ENCODE measurements around the gene DUSP12.

Gene DUSP12

GRCh38 chr1:161779393-161779792, 29.8 kb downstream of the DUSP12 start:
- no peak for DNase-seq (ENCODE audit: extremely low read depth, low read depth)
- no peak for TF ChIP-seq CTCF (IDR thresholded peaks at IDR 0.05; ENCODE audit: low read depth, low read length, missing control alignments)

GRCh38 chr1:161781995-161782394, 32.4 kb downstream of the DUSP12 start:
- DNase-seq (ENCODE audit: extremely low read depth, low read depth), result no peak
- TF ChIP-seq CTCF (IDR thresholded peaks at IDR 0.05; ENCODE audit: low read depth, low read length, missing control alignments), result no peak
- H3K4me3 ChIP-seq (replicated peaks; ENCODE audit: low read depth, low read length), result no peak overlapping the region

More at GRCh38 chr1:161779393-161779792, 29.8 kb downstream of the DUSP12 start:
- no peak overlapping the region for H3K4me3 ChIP-seq (replicated peaks; ENCODE audit: low read depth, low read length)

- no peak for DNase-seq (ENCODE audit: extremely low read depth, low read depth)
- no peak for TF ChIP-seq CTCF (IDR thresholded peaks at IDR 0.05; ENCODE audit: low read depth, low read length, missing control alignments)
Measured at GRCh38 chr1:161782886-161783285, 33.3 kb downstream of the DUSP12 start.

GRCh38 chr1:161784968-161785367, 35.4 kb downstream of the DUSP12 start:
- H3K4me3 ChIP-seq (replicated peaks; ENCODE audit: low read depth, low read length), result no peak overlapping the region
- DNase-seq (ENCODE audit: extremely low read depth, low read depth), result no peak
- TF ChIP-seq CTCF (IDR thresholded peaks at IDR 0.05; ENCODE audit: low read depth, low read length, missing control alignments), result no peak

More at GRCh38 chr1:161782886-161783285, 33.3 kb downstream of the DUSP12 start:
- H3K4me3 ChIP-seq (replicated peaks; ENCODE audit: low read depth, low read length), result no peak overlapping the region

- TF ChIP-seq CTCF (IDR thresholded peaks at IDR 0.05; ENCODE audit: low read depth, low read length, missing control alignments), result no peak
- H3K4me3 ChIP-seq (replicated peaks; ENCODE audit: low read depth, low read length), result no peak overlapping the region
- no peak for DNase-seq (ENCODE audit: extremely low read depth, low read depth)
Measured at GRCh38 chr1:161787355-161787754, 37.8 kb downstream of the DUSP12 start.

GRCh38 chr1:161790587-161791317, 41.2 kb downstream of the DUSP12 start:
- no peak overlapping the region for H3K4me3 ChIP-seq (replicated peaks; ENCODE audit: low read depth, low read length)
- DNase-seq (ENCODE audit: extremely low read depth, low read depth), result no peak
- no peak for TF ChIP-seq CTCF (IDR thresholded peaks at IDR 0.05; ENCODE audit: low read depth, low read length, missing control alignments)

All from HFF-Myc (cell line).